ENCODE measurements around the gene RBBP4. TPM values are rescaled to one million over a fixed set of nuclear protein-coding genes. Genes with fewer than 3 reads are reported as not detected.

The RBBP4 gene
- total and polyA plus RNA-seq, 2 of the 8 experiments (the other 6 are each of a cell fraction or from before 2014, with no cell fraction given), result 147 to 397 TPM

DNA sequence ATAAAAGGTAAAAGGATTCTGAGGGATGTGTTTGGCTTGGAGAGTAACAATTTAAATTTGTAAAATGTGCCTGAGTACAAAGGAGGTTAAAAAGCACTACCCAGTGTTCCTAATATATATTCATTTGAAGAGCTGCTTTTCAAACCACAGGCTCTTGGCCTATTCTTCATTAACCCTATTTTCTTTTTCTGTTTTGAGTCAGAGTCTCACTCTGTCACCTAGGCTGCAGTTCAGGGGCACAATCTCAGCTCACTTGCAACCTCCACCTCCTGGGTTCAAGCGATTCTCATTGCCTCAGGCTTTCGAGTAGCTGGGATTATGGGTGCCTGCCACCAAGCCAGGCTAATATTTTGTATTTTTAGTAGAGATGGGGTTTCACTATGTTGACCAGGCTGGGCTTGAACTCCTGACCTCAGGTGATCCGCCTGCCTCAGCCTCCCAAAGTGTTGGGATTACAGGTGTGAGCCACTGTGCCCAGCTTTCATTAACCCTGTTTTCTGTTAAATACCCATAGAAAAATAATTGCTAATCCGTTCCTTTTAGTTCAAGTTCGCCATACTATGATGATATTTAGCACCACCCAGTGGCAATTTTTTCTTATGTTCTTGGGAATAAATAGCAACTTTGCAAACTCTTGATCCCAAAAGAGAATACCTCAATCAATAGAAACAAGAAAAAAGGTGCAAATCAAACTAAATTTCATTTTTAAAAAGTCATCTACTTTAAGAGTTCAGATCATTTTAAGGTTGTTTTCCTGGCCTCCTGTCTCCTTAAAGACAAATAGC lies 31.1 kb upstream of the RBBP4 start (continued):
- no peak for TF ChIP-seq HDAC2 (IDR thresholded peaks at IDR 0.05; ENCODE audit: borderline replicate concordance in 1 of 2, low read depth in 2 of 2, low read length in 2 of 2)
- TF ChIP-seq CHD1 (IDR thresholded peaks at IDR 0.05; ENCODE audit: low read depth, low read length), result no peak
- no peak for TF ChIP-seq YY1 (IDR thresholded peaks at IDR 0.05; ENCODE audit: low read depth, low read length)
- TF ChIP-seq MAFK (IDR thresholded peaks at IDR 0.05; ENCODE audit: low read depth, low read length), result no peak
- TF ChIP-seq BCL11A (IDR thresholded peaks at IDR 0.05; ENCODE audit: low read depth in 2 of 2, low read length in 2 of 2), result no peak
- no peak for TF ChIP-seq SIN3A (conservative IDR thresholded peaks at IDR 0.05 in 1 of 2, IDR thresholded peaks at IDR 0.05 in 1 of 2; ENCODE audit: low read depth in 1 of 2, low read length in 2 of 2)
- TF ChIP-seq SRF (IDR thresholded peaks at IDR 0.05; ENCODE audit: low read depth, low read length), result no peak
